NCI-H2081 (cell line): ENCODE data around the gene MAB21L2.

ENCODE experiments used
- DNase-seq, 2 experiments: peaks; one replicate each; lab custom pipeline; 2025; lab: John Stamatoyannopoulos, UW

Gene MAB21L2

DNA sequence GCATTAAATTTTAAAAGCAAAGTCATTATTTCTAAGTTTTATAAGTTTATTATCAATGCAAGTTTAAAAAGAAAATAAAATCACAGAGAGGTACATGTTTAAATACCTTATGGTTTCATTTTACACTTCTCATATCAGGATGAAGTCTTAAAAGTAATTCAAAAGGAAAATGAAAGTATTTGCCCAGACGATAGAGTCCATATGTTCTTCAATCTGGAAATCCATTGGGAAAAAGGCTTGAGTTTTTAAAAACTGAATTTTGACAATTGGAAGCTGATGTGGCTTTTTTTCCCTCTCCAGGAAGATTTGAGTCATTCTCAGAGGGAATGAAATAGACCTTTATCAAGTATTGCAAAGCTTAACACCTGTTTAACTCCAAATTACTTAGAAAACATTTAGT, 37.1 kb downstream of the MAB21L2 start:
- no peak for DNase-seq

- DNase-seq: no peak
Measured at GRCh38 chr4:150624055-150624454, 42.1 kb downstream of the MAB21L2 start.

DNA sequence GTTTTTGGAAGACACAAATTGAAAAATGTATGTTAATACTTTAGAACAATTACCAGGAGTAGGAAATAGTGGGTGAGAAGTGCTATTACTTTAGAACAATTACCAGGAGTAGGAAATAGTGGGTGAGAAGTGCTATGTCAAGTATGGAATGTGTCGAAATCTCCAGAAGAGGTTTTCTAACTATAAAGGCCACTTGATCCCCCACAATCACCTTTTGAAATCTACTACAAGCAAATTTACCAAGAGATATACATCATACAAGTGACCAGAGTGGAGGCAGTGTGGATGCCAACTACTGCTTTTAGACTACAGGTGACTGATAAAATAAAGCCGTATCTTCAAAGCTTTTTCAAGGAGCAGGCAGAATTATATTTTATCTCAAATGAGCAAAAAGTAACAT, 43.1 kb downstream of the MAB21L2 start:
- no peak for DNase-seq

DNA sequence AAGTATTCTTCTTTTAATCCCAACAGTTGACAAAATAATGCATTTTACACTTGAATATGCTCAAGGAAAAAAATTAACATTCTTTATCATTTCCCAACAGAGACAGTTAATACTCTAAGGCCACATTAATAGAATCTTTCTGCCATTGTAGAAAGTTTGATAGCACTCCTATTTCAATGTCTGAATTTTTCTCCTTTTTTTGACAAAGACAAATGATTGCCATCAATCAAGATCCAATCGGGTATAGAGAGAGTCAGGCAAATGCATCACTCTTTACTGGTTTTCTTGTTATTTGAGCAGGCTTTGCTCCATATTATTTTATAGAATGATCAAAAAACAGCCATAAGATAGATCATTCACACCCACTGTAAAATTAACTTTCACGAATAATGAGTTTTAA, 46.1 kb downstream of the MAB21L2 start:
- DNase-seq: no peak

GRCh38 chr4:150632639-150633038, 50.7 kb downstream of the MAB21L2 start:
- no peak for DNase-seq
